ENCODE data around the gene C16orf95.

The C16orf95 gene

GRCh38 chr16:87322360-87322759 is 5.2 kb upstream of the C16orf95 start:
- TF ChIP-seq POLR2A (IDR thresholded peaks at IDR 0.05; ENCODE audit: extremely low read depth, insufficient read length) (no peak), MAX (IDR thresholded peaks at IDR 0.05; ENCODE audit: low read depth, low read length) (no peak), CTCF (IDR thresholded peaks at IDR 0.05; ENCODE audit: low read depth, low read length) (no peak), MYC (IDR thresholded peaks at IDR 0.05; ENCODE audit: low read depth, low read length) (no peak)
- no peak overlapping the region for H3K4me3 ChIP-seq (ENCODE audit: low read depth, low read length)
- DNase-seq (ENCODE audit: low read depth) = no peak

GRCh38 chr16:87321336-87322107 is 4.3 kb upstream of the C16orf95 start:
- TF ChIP-seq MAX (IDR thresholded peaks at IDR 0.05; ENCODE audit: low read depth, low read length) = no peak
- no peak for TF ChIP-seq CTCF (IDR thresholded peaks at IDR 0.05; ENCODE audit: low read depth, low read length)
- no peak for TF ChIP-seq POLR2A (IDR thresholded peaks at IDR 0.05; ENCODE audit: extremely low read depth, insufficient read length)
- no peak for TF ChIP-seq MYC (IDR thresholded peaks at IDR 0.05; ENCODE audit: low read depth, low read length)
- H3K4me3 ChIP-seq (ENCODE audit: low read depth, low read length) = no peak overlapping the region
- DNase-seq (ENCODE audit: low read depth) = no peak

GRCh38 chr16:87320510-87321227 is 3.5 kb upstream of the C16orf95 start:
- H3K4me3 ChIP-seq (ENCODE audit: low read depth, low read length) = no peak overlapping the region
- TF ChIP-seq MYC (IDR thresholded peaks at IDR 0.05; ENCODE audit: low read depth, low read length) = no peak
- no peak for TF ChIP-seq POLR2A (IDR thresholded peaks at IDR 0.05; ENCODE audit: extremely low read depth, insufficient read length)
- 0 out of 2 replicates have a peak, but pooled peaks have one; percentile 20 for TF ChIP-seq MAX (IDR thresholded peaks at IDR 0.05; ENCODE audit: low read depth, low read length)
- no peak for TF ChIP-seq CTCF (IDR thresholded peaks at IDR 0.05; ENCODE audit: low read depth, low read length)

GRCh38 chr16:87319997-87320491 is 2.9 kb upstream of the C16orf95 start:
- no peak overlapping the region for H3K4me3 ChIP-seq (ENCODE audit: low read depth, low read length)
- TF ChIP-seq CTCF (IDR thresholded peaks at IDR 0.05; ENCODE audit: low read depth, low read length) (no peak), MAX (IDR thresholded peaks at IDR 0.05; ENCODE audit: low read depth, low read length) (no peak), POLR2A (IDR thresholded peaks at IDR 0.05; ENCODE audit: extremely low read depth, insufficient read length) (no peak)
- DNase-seq (ENCODE audit: low read depth) = no peak

More at GRCh38 chr16:87320510-87321227, 3.5 kb upstream of the C16orf95 start:
- no peak for DNase-seq (ENCODE audit: low read depth)

- TF ChIP-seq MYC (IDR thresholded peaks at IDR 0.05; ENCODE audit: low read depth, low read length) (no peak), POLR2A (IDR thresholded peaks at IDR 0.05; ENCODE audit: extremely low read depth, insufficient read length) (no peak), CTCF (IDR thresholded peaks at IDR 0.05; ENCODE audit: low read depth, low read length) (no peak), MAX (IDR thresholded peaks at IDR 0.05; ENCODE audit: low read depth, low read length) (no peak)
- no peak for DNase-seq (ENCODE audit: low read depth)
- no peak overlapping the region for H3K4me3 ChIP-seq (ENCODE audit: low read depth, low read length)
Observed at GRCh38 chr16:87319011-87319410, 1.8 kb upstream of the C16orf95 start.
